Thymus (tissue), 11 donors: ENCODE results near the gene ADCY3. TPM values are rescaled to one million over a fixed set of nuclear protein-coding genes. Genes with fewer than 3 reads are reported as not detected.

Experiments used
- DNase-seq, 9 donors: peaks; one replicate each; pipeline ENCODE4 v3.0.0-alpha.2; 2013; ENCODE audit warnings: low spot score in 9 of 9, low read depth in 6 of 9, missing footprints in 1 of 9
- H3K27ac ChIP-seq, 2 donors: one replicate each; pipeline ENCODE4 v1.5.1; 2013; ENCODE audit warnings: control low read depth in 1 of 2, low read depth in 1 of 2, low read length in 1 of 2, mild to moderate bottlenecking in 1 of 2, moderate library complexity in 1 of 2
- H3K27me3 ChIP-seq, 2 donors: one replicate each; pipeline ENCODE4 v1.5.1; 2013; ENCODE audit warnings: low read length in 1 of 2; ENCODE audit not compliant: control insufficient read depth in 2 of 2, insufficient read depth in 1 of 2
- H3K36me3 ChIP-seq, 2 donors: one replicate each; pipeline ENCODE4 v1.5.1; 2013; ENCODE audit warnings: low read length in 1 of 2, mild to moderate bottlenecking in 1 of 2, moderate library complexity in 1 of 2; ENCODE audit not compliant: control insufficient read depth in 2 of 2, insufficient read depth in 2 of 2
- H3K4me1 ChIP-seq, 2 donors: one replicate each; pipeline ENCODE4 v1.5.1; 2013; ENCODE audit warnings: low read length in 2 of 2; ENCODE audit not compliant: control insufficient read depth in 2 of 2, insufficient read depth in 2 of 2
- H3K4me3 ChIP-seq, 2 donors: one replicate each; pipeline ENCODE4 v1.5.1; 2013; ENCODE audit warnings: low read length in 2 of 2, control low read depth in 1 of 2, mild to moderate bottlenecking in 1 of 2
- H3K9me3 ChIP-seq, 2 donors: one replicate each; pipeline ENCODE4 v1.5.1; 2013; ENCODE audit warnings: low read length in 1 of 2, mild to moderate bottlenecking in 1 of 2; ENCODE audit not compliant: control insufficient read depth in 2 of 2, insufficient read depth in 1 of 2
- WGBS: extraction: QIAGEN DNeasy Blood & Tissue Kit; methylation state at CpG from one replicate; pipeline ENCODE4 v1.1.7; 2013; 5-methylcytosine and 5-hydroxymethylcytosine counted together
- polyA plus RNA-seq: library from polyadenylated mRNA; stranded (reverse); fragments of 200-250 nt; gene quantifications from one replicate; pipeline ENCODE4 v1.2.3, GENCODE V29; 2013
- total RNA-seq: library from RNA; stranded (reverse); fragments of 120-200 nt; gene quantifications from one replicate; pipeline ENCODE4 v1.2.4, GENCODE V29; 2013
- donor health status: healthy.

ADCY3 gene
- total and polyA plus RNA-seq, 2 donors: 17.1 to 37.1 TPM

DNA sequence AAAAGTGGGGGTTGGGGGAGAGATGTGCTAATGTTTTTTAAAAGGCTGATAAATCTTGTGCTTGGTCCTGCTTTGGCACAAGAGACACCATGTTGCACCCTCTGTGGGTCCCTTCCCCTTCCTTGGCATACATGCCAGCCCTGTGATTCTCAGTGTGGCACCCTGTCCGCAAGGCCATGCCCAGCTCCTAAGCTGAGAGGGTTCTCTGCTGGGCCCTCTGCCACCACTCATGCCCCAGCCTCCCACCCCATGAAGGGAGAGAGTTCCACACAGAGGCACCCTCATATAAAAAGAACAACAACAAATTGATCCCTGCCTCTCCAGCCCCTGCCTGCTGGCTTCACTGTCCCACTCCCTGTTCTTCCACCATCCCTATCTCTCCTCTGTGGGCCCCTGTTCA, 2.5 kb upstream of the ADCY3 start:
- no peak for DNase-seq
- Histone ChIP-seq H3K27me3 (peaks cover 0 to 29% of the 10 kb centered on the region in 2 donors), H3K4me1 (peaks cover 8 to 33% of the 10 kb centered on the region in 2 donors), H3K27ac (no peak overlapping the region), H3K36me3 (no peaks in the 10 kb centered on the region), H3K4me3 (no peak overlapping the region), H3K9me3 (peaks cover 0 to 1% of the 10 kb centered on the region in 2 donors)
- WGBS: 100% methylated on average over 1 of the region's 1 CpG

DNA sequence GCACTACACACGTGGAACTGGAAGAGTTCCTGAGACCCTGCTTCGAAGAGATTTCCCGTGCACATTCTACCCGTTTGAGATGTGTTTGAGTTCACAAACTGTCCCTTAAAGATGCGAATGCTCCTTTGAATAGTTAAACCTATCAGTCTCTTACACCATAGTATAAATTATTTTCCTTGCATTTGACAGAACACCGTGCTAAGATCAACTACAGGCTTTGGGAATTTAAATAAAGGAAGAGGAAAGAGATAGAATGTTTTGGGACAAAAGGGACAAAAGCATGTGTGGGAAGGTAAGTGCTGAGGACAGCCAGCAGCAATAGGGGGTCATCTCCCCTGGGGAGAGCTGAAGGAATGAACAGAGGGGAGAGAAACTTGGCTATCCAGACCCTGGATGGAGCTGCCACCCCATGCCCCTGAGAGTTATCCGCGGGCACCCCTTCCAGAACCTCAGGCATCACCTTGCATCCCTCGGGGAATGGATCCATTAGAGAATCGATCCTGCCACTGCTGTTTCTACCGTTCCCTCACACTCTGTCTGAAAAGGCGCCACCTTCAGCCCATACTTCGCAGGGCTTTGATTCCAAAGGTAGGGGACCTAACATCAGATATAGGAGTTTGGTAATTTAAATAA, 888 bp upstream of the ADCY3 start:
- H3K27ac ChIP-seq: no peak overlapping the region
- peaks cover 0 to under 1% of the 10 kb centered on the region in 2 donors for H3K36me3 ChIP-seq
- H3K27me3 ChIP-seq: peaks cover 0 to 18% of the 10 kb centered on the region in 2 donors
- peak overlapping the region; percentile 40 to 66 for H3K4me3 ChIP-seq
- peaks cover 0 to 1% of the 10 kb centered on the region in 2 donors for H3K9me3 ChIP-seq
- DNase-seq: peak in 1 of 9 donors; percentile 20
- H3K4me1 ChIP-seq: peaks cover 8 to 28% of the 10 kb centered on the region in 2 donors
- 41% methylated on average over 13 of the region's 13 CpGs for WGBS

DNA sequence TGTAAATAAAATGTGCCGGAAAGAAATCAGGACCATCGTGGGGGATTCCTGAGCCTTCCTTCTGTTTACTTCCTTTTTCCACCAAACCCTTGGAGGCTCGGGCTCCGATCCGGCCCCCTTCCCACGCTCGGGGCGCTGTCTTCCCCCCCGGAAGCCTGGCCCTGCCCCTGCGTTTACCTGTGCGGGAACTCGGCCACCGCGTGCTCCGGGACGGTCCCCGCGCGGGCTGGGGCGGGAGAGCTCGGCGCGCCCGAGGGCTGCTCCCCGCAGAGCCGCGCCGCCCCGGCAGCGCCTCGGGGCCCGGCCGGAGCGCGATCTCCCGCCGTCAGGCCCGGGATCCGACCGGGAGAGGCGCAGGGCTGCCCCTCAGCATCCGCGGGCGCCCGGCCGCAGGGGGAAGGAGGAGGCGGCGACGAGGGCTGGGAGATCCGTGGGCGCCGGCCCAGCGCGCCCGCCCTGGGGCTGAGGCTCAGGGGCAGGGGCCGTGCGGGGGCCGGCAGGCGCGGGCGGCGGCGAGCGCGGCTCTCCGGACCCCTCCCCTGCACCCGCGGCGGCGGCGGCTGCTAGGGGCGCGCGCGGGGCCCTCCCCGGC, 435 bp downstream of the ADCY3 start:
- WGBS: under 1% methylated on average over 76 of the region's 76 CpGs
- Histone ChIP-seq H3K4me1 (peaks cover 12 to 35% of the 10 kb centered on the region in 2 donors), H3K27ac (peak overlapping the region in 1 of 2 donors; percentile 26), H3K4me3 (peak overlapping the region; percentile 38 to 66), H3K27me3 (peaks cover 0 to 18% of the 10 kb centered on the region in 2 donors), H3K9me3 (no peaks in the 10 kb centered on the region), H3K36me3 (peaks cover 0 to 3% of the 10 kb centered on the region in 2 donors)
- peak in 1 of 9 donors; percentile 17 for DNase-seq

- Histone ChIP-seq H3K36me3 (peaks cover 0 to 3% of the 10 kb centered on the region in 2 donors), H3K9me3 (no peaks in the 10 kb centered on the region), H3K4me1 (peaks cover 12 to 36% of the 10 kb centered on the region in 2 donors), H3K27ac (no peak overlapping the region), H3K27me3 (peaks cover 0 to 18% of the 10 kb centered on the region in 2 donors), H3K4me3 (peak overlapping the region; percentile 38 to 66)
- 32% methylated on average over 13 of the region's 13 CpGs for WGBS
- DNase-seq: peak in 3 of 9 donors; percentile 13 to 58 (median 38)
Observed at GRCh38 chr2:24919037-24919505, 966 bp downstream of the ADCY3 start.

GRCh38 chr2:24918326-24919036, 1.6 kb downstream of the ADCY3 start:
- Histone ChIP-seq H3K4me3 (peak overlapping the region in 1 of 2 donors; percentile 38), H3K9me3 (no peaks in the 10 kb centered on the region), H3K27ac (no peak overlapping the region), H3K27me3 (peaks cover 0 to 18% of the 10 kb centered on the region in 2 donors), H3K4me1 (peaks cover 12 to 36% of the 10 kb centered on the region in 2 donors), H3K36me3 (peaks cover 0 to 3% of the 10 kb centered on the region in 2 donors)
- no peak for DNase-seq
- WGBS: 96% methylated on average over 42 of the region's 42 CpGs

GRCh38 chr2:24917731-24918325, 2.2 kb downstream of the ADCY3 start:
- H3K27ac ChIP-seq: no peak overlapping the region
- H3K27me3 ChIP-seq: peaks cover 0 to 18% of the 10 kb centered on the region in 2 donors
- H3K4me3 ChIP-seq: no peak overlapping the region
- no peaks in the 10 kb centered on the region for H3K9me3 ChIP-seq
- peaks cover 12 to 36% of the 10 kb centered on the region in 2 donors for H3K4me1 ChIP-seq
- H3K36me3 ChIP-seq: peaks cover 3% of the 10 kb centered on the region in 2 donors
- 98% methylated on average over 12 of the region's 12 CpGs for WGBS
- no peak for DNase-seq

DNA sequence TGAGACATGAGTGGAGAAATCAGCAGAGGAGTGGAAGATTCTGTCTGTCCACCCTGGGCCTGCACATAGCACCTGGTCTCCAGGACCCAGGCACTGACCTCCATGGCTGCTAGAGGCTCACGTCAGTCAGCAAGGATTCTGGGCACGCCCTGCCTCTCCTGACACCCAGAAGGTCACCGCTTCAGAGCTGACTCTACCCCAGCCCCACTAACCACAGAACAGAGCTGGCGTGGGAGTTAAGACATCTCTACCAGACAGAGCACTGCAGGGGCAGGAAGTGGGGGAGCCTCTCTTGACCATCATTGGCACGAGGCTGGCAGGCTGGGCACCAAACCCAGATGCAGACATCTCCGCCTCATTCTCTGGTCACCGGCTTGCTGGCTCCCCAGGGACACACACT, 3.0 kb downstream of the ADCY3 start:
- Histone ChIP-seq H3K27me3 (peaks cover 0 to 18% of the 10 kb centered on the region in 2 donors), H3K4me3 (no peak overlapping the region), H3K9me3 (no peaks in the 10 kb centered on the region), H3K27ac (no peak overlapping the region), H3K4me1 (peaks cover 12 to 36% of the 10 kb centered on the region in 2 donors), H3K36me3 (peaks cover 3 to 8% of the 10 kb centered on the region in 2 donors)
- 69% methylated on average over 7 of the region's 7 CpGs for WGBS
- no peak for DNase-seq

DNA sequence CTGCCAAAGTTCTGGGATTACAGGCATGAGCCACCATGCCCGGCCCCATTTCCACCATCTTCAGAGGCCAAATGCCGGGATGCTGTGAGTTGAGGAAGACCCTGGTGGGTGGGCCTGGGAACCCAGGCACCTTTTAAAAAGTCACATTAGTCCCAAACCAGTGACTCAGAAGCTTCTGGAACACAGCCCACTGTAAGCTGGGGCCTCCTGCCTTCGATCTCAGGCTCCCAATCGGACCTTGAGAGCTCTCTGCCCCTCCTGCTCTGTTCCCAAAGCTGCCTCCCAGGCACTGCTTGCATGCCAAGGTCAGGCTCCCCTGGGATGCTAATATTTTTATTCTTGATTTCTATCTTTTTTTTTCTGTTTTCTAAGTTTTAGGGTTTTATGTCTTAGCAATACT, 4.2 kb downstream of the ADCY3 start:
- 95% methylated on average over 4 of the region's 4 CpGs for WGBS
- H3K9me3 ChIP-seq: no peaks in the 10 kb centered on the region
- H3K27me3 ChIP-seq: peaks cover 0 to 14% of the 10 kb centered on the region in 2 donors
- no peak overlapping the region for H3K4me3 ChIP-seq
- peaks cover 6 to 12% of the 10 kb centered on the region in 2 donors for H3K36me3 ChIP-seq
- peaks cover 12 to 36% of the 10 kb centered on the region in 2 donors for H3K4me1 ChIP-seq
- H3K27ac ChIP-seq: no peak overlapping the region
- DNase-seq: no peak
